NCI-H2171 (cell line): ENCODE data around the gene ASTN1.

ENCODE experiments used
- DNase-seq: peaks from one replicate; lab custom pipeline; 2025; lab: John Stamatoyannopoulos, UW

Gene ASTN1

GRCh38 chr1:176926330-176927086 lies 238.0 kb downstream of the ASTN1 start:
- DNase-seq, result no peak

- no peak for DNase-seq
Measured at GRCh38 chr1:176925223-176925622, 239.3 kb downstream of the ASTN1 start.

DNA sequence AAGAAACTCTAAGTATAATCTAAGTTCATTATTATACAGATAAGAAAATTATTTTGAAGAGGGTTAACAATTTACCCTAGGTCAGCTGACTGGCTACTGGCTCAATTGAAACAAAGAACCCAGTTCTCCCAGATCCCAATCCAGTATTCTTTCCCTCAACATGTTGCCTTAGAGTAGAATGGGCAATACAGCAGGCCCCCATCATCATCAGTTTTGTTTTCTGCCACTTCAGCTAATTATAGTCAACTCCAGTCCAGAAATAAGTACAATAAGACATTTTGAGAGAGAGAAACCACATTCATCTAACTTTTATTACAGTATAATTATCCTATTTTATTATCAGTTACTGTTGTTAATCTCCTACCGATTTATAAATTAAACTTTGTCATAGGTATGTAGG lies 241.2 kb downstream of the ASTN1 start:
- no peak for DNase-seq

- DNase-seq, result no peak
Measured at GRCh38 chr1:176919386-176920378, 244.8 kb downstream of the ASTN1 start.

GRCh38 chr1:176905648-176906047 lies 258.9 kb downstream of the ASTN1 start:
- no peak for DNase-seq

- no peak for DNase-seq
Measured at GRCh38 chr1:176904057-176904751, 260.3 kb downstream of the ASTN1 start.

DNA sequence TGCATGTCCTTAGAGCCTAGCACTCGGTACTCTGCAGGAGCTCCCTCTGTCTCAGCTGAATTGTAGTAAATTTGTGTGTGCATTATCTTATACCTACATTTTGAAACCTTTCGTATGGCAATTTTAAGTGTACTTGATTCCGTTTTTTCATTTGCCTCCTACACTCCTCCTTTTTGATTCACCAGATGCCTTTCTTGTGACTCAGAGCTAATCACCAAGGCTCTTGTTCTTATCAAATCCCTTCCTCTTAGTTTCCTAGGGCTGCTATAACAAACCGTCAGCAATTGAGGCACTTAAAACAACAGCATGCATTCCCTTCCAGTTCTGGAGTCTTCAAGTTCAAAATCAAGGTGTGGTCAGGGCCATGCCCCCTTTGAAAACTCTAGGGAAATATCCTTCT lies 261.0 kb downstream of the ASTN1 start:
- no peak for DNase-seq

GRCh38 chr1:176899321-176899720 lies 265.2 kb downstream of the ASTN1 start:
- DNase-seq, result no peak

DNA sequence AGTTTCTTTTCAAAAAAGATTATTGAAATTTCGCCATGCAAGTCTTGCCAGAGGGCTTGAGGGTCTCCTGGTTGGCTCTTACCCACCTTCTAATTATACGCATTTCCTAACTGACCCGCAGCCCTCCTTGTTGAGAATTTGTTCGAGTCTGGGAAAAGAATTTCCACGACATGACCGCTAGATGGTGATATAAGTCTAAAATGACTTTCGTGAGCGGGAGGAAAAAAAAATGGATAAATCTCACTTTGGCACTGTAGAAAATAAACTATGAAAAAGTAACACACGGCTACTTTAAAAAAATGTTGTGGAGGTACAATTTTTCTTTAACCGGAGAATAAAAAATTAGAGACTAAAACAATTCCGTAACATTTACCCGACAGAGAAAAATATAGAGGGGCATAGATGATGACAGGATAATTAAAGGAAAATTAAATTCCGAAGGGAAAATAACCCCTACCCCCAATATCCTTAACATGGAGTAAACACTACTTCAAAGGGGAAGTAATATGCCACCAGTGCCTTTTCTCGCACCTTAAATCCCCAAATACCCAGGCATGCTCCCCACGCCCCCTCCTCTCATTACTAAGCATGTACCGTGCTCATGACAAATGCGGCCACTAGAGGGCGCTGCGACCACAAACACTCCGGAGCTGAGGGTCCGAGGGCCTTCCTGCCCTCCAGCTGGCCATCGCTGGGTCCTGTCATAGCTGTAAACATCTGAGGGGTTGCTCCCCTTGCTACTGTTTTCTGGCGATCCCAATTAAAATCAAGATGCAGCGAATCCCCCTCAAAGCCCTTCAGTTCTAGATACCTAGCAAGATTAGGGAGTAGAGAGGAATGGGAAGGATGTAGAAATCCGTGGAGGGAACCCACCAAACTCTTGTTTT lies 266.9 kb downstream of the ASTN1 start:
- DNase-seq, result peak; percentile 59

GRCh38 chr1:176896216-176896615 lies 268.3 kb downstream of the ASTN1 start:
- DNase-seq, result no peak

DNA sequence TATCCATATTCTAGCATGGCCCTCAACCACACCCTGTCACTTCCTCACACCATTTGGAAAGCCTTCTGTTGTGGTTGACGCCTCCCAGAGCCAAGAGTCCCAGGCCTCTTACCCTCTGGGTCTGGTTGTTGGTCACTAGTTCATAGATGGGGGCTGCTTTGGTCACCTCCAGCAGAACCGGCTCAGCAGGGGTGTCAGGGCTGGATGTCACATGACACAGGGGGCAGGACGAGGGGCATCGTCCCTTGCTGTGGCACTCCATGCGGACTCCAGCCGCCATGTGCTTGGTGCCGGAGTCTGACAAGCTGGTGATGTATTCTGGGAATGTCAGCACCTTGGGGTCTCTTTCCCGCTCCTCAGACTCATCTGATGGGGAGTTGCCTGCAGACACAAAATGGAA lies 270.1 kb downstream of the ASTN1 start:
- no peak for DNase-seq

DNA sequence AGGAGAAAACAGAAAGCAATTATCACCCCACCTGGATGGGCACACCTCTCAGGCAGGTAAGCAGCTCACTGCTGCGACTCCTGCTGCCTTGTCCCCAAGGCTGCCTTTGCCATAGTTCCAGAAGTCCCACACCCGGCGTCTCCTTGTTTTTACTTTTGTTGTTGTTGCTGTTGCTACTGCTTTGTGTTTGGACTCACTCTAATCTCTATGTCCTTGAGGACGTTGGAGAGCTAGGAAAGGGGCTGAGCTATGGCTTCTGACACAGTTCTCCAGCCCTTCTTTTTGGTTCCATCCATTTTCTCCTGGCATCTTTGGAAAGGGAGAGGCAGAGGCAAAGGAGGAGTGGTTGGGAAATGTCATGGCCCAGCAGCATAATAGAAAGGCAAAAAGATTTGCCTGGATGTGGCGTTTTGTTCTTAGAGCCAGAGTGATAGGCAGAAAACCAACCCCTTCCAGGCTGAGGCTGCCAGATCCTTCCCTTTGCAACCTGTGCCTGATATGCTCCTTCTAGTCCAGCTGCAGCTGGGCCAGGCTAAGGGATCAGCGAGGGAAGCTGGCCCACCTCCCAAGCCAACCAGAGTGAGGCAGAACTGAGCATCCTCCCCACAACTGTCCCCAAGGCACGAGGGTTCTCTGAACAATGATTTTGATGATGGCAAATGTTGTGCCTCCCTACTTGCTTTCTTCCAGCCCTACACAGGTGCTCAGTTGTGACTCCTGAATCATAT lies 270.7 kb downstream of the ASTN1 start:
- no peak for DNase-seq

- no peak for DNase-seq
Measured at GRCh38 chr1:176888471-176889032, 276.0 kb downstream of the ASTN1 start.

- DNase-seq, result no peak
Measured at GRCh38 chr1:176885751-176886150, 278.8 kb downstream of the ASTN1 start.

GRCh38 chr1:176885341-176885740 lies 279.2 kb downstream of the ASTN1 start:
- no peak for DNase-seq

DNA sequence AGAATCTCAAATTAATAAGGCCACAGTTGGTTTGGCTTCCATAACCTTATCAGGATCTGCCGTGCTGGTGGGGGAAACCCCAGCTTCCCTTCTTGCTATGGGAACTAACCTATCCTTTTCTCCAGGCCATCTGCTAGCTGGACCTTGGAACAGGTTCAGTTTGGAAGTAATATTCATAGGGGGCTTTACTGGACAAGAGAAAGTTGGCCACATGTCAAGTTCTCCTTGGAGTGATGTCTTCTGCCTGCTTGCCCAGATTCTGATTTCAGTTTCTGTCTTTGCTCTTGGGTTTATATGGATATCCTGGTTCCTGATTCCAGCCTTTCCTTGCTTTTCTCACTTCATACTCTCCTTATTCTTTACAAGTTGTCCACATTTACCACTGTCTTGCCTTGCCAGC lies 279.6 kb downstream of the ASTN1 start:
- DNase-seq, result no peak

DNA sequence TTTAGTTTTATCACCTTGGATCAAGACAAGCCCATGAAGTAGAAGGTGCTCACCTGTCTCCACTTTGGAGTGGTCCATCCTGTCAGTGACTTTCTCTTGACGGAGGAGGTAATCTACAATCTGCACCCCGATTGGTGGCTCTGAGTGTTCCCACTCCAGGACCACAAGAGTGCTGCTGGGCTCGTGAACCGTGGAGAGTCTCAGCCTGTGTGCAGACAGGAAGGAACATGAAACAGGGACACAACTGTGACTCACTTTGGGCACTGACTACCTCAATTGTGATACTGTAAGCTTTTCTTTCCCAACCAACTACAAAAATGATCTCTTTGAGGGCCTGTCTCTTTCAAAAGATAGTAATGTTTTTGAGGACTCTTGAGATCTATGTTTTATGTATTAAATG lies 280.2 kb downstream of the ASTN1 start:
- DNase-seq, result no peak

GRCh38 chr1:176880955-176881595 lies 283.4 kb downstream of the ASTN1 start:
- peak; percentile 70 for DNase-seq

DNA sequence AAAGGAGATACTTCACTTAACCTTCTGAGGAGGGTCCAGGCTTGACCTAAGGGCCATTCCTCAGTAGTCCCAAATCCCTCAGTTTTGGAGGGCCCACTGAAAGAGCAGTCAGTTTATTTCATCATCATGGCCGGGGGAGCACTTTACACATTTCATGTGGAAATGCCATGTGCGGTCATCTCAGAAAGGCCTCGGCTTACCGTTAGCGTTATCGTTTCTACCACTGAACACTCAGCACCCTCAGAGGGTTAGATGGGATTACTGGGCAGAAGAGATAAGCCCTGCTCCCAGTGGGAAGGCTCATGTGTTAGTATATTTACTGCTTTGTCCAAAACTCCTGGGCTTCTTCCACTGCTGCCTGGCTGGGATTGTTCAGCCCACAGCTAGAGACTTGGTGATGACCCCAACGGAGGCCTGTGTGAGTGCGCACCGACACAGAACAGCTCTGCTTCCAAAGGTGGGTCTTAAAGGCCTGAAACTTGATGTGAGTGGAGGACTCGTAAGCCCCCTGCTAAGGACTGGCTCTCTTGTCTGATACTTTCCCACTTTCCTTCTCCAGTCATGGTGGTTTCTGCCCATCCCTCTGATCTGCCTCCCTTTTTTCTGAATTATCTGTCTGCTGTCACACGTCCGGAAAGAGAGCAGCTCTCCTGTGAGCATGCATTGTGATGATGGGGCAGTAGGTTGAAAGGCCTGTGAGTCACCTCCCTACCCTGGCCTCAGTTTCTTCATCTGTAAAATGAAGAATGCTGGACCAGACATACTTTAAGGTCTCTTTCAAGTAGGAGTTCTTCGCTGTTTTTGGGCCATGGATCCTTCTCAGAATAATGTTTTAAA lies 284.5 kb downstream of the ASTN1 start:
- DNase-seq, result no peak
